OCI-LY1 (cell line): ENCODE measurements around the gene FRMD1.

Experiments used
- EZH2 ChIP-seq: fragments of 200-600 bp; sonication (generic), shearing (Covaris generic); IDR thresholded peaks from 2 replicates; pipeline ENCODE4 v1.8.0; 2017; ENCODE audit warnings: borderline replicate concordance, mixed run types, mild to moderate bottlenecking, antibody characterized with exemption, low read length, moderate library complexity, mixed read lengths
- TF ChIP-seq, protein P1 (sequence below): fragments of 200-600 bp; sonication (generic), shearing (Covaris generic); IDR thresholded peaks from 2 replicates; pipeline ENCODE4 v1.5.1; 2017; ENCODE audit warnings: mild to moderate bottlenecking, antibody characterized with exemption, low read length, moderate library complexity, mixed read lengths

GRCh38 chr6:168092541-168092940 lies 13.5 kb upstream of the FRMD1 start:
- TF ChIP-seq, protein P1, sequence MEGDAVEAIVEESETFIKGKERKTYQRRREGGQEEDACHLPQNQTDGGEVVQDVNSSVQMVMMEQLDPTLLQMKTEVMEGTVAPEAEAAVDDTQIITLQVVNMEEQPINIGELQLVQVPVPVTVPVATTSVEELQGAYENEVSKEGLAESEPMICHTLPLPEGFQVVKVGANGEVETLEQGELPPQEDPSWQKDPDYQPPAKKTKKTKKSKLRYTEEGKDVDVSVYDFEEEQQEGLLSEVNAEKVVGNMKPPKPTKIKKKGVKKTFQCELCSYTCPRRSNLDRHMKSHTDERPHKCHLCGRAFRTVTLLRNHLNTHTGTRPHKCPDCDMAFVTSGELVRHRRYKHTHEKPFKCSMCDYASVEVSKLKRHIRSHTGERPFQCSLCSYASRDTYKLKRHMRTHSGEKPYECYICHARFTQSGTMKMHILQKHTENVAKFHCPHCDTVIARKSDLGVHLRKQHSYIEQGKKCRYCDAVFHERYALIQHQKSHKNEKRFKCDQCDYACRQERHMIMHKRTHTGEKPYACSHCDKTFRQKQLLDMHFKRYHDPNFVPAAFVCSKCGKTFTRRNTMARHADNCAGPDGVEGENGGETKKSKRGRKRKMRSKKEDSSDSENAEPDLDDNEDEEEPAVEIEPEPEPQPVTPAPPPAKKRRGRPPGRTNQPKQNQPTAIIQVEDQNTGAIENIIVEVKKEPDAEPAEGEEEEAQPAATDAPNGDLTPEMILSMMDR, result no peak
- TF ChIP-seq EZH2, result no peak
